KOPT-K1 (cell line): ENCODE measurements around the gene DIP2C.

ENCODE experiments used
- H3K27ac ChIP-seq: fragments of 200-600 bp; sonication (generic); 2 replicates; pipeline ENCODE4 v1.5.1; 2016; ENCODE audit warnings: antibody characterized with exemption, mild to moderate bottlenecking, low read depth, low read length; ENCODE audit not compliant: poor library complexity, severe bottlenecking
- H3K36me3 ChIP-seq: fragments of 200-600 bp; sonication (generic); 2 replicates; pipeline ENCODE4 v1.5.1; 2017; ENCODE audit warnings: antibody characterized with exemption, mild to moderate bottlenecking, low read length, moderate library complexity; ENCODE audit not compliant: insufficient read depth
- H3K9me3 ChIP-seq: fragments of 200-600 bp; sonication (generic); 2 replicates; pipeline ENCODE4 v1.5.1; 2017; ENCODE audit warnings: antibody characterized with exemption, low read length, mild to moderate bottlenecking; ENCODE audit not compliant: insufficient read depth, poor library complexity, severe bottlenecking

Gene DIP2C

DNA sequence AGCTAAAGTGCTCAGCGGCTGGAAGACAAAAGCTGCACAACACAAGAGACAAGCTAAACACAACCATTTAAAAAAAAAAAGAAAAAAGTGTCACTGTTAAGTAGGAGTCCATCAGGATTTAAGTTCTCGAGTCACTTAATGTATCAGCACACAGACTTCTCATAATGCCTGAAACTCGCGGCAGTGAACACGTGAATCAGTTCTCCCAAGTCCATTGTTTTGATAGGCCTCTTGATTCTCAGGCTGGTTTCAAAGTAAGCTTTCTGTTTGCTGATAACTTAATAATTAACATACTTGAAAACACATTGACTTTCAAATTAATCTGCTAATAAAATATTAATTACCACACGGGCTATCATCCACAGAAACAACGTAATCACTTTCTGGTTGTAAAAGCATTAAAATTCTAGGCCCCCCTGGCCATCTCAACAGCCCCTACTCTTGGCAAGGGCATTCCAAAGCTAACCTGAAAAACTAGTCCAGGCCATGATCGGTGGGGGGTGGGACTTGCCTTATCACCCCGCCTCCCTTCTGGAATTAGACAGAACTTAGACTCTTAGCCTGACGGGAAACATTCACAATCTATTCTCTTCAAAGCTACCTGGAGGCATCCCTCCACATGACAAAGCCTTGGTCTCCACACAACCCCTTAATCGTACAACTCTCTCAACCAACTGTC lies 129.0 kb downstream of the DIP2C start:
- Histone ChIP-seq H3K9me3 (peaks cover 12% of the 10 kb centered on the region), H3K36me3 (no peaks in the 10 kb centered on the region), H3K27ac (no peak overlapping the region)

DNA sequence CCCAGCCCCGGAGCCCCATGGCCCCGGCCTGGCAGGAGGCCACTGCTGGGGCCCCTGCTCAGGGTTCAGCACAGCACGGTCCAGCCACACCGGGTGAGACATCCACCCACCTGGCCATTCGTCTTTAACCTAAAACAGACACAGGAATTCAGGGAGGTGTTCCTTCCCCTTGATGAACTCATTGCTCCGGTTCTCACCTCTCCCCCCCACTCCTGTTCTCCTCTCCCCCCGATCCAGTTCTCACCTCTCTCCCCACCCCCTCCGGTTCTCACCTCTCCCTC lies 129.8 kb downstream of the DIP2C start:
- Histone ChIP-seq H3K27ac (no peak overlapping the region), H3K36me3 (no peaks in the 10 kb centered on the region), H3K9me3 (peaks cover 12% of the 10 kb centered on the region)

DNA sequence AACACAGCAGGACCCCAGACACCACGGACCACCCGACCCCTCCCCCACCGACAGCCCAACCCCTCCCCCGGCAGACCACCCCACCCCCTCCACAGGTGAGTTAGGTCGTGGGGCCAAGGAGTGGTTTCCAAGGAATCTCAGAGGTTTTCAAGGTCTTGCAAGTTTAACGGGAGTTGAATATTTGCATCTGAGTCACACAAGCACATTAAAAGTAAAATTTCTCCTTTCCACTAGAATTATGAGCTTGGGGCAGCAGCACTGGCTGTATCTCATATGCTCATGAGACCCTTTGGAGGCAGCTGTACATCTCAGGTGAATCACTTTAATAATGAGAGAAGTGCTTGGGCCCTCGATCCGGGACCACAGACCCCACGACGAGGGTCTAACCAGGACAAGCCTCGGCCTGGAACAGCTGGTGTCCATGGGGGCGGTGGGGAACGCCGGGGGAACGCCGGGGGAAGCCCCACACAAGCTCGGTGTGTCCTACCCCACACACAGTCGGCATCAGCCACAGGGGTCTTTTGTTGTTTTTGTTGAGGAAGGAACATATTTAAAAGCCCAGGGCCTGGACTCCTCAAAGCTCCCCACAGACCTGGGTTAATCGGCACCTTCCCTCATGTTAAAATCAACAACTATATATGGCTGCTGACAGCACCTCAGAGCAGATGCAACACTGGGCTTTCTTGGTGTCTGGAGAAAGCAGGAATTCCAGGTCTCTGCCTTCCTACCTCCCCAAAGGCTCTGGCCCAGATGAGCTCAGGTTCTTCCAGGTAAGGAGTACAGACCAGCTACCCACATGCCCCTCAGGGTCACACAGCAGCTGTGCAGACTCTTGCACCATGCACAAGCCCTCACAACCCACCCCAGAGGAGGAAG lies 130.3 kb downstream of the DIP2C start:
- no peaks in the 10 kb centered on the region for H3K36me3 ChIP-seq
- peaks cover 7% of the 10 kb centered on the region for H3K9me3 ChIP-seq
- no peak overlapping the region for H3K27ac ChIP-seq

DNA sequence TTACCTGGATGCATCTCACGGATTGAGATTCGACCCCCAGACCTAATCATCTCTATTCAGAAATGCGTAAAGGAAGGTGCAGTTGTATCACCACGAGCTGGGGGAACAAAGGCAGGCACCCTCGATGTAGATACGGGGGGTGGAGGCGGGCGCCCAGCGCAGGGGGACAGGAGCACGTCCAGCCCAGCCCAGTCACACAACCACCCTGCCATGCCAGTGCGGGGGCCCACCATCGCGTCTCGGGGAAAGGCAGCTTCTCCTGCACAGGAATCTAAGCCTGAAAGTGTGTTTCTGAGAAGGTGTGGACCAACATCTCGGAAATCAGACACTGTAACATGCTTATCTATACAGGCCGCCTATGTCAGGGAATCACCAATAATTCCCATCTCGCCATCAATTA lies 131.1 kb downstream of the DIP2C start:
- Histone ChIP-seq H3K27ac (no peak overlapping the region), H3K36me3 (no peaks in the 10 kb centered on the region)

DNA sequence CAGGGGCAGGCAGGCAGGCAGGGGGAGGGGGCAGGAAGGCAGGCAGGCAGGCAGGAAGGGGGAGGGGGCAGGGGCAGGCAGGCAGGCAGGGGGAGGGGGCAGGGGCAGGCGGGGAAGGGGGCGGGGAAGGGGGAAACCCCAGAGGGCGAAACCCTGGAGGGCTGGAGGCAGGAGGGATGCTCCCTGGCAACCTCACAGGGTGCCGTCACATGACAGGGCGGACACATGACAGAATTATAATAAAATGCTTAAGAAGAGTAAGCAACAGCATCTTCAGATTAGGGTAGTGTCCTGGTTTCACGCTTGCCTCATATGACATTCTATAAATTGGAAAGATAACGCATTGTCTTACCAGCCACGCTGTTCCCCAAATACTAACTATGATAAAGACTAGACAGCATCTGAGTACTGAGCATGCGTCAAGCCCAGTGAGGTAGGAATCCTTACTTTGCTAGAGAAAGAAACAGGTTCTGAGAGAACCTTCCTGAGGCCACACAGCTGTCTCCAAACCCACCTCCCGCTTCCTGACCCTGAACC lies 131.6 kb downstream of the DIP2C start:
- H3K27ac ChIP-seq, result no peak overlapping the region
- no peaks in the 10 kb centered on the region for H3K9me3 ChIP-seq
- H3K36me3 ChIP-seq, result no peaks in the 10 kb centered on the region

More for the DNA sequence above, 131.1 kb downstream of the DIP2C start:
- no peaks in the 10 kb centered on the region for H3K9me3 ChIP-seq

DNA sequence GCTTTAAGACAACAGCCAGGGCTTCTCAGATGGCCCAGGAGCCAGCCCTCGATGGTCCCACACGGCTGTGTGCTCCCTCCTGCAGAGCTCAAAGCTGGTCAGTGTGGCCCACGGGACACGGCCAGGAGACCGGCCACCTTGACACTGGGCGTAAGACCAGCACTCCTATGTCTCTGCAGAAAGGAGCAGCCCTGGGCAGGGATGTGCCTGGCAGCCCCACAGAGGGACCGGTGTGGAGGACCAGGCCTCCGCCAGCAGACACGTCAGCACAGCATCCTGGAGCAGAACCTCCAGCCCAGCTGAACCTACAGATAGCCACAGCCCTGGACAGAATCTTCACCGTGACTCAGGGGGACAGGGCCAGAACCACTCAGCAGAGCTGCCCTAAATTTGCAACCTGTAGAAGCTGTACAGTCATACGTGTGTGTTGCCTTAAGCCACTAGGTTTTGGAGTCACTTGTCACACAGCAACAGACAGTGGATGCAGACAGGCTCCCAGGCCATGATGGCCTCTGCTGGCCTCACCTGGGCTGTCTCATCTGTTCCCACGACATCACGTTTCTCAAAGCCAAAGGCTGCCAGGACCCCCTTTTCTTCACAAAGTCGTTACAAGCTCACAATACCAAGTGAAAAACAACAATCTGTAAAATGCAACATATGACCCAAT lies 132.4 kb downstream of the DIP2C start:
- H3K9me3 ChIP-seq, result no peaks in the 10 kb centered on the region
- peak overlapping the region; percentile 22 for H3K27ac ChIP-seq
- no peaks in the 10 kb centered on the region for H3K36me3 ChIP-seq

DNA sequence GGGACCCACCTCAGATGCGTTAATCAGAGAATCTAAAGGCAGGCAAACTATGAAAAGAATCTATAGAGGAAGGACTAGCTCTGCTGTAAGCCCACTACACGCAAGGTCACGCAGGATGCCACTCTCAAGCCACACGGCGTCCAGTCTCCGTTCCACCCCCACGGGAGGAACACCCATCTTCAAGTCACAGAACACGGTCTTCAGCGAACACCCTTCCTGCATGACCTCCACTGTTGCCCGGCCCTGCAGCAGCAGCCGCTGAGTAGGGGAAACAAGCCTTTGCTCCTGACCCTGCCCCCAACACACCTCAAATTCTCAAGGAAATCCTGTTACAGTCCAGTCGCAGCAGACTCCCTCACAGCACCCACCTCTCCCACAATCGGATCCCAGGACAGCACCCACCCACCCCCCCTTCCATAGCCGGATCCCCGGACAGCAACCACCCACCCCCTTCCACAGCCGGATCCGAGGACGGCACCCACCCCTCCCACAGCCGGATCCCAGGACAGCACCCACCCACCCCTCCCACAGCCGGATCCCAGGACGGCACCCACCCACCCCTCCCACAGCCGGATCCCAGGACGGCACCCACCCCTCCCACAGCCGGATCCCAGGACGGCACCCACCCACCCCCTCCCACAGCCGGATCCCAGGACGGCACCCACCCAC lies 133.7 kb downstream of the DIP2C start:
- Histone ChIP-seq H3K9me3 (no peaks in the 10 kb centered on the region), H3K27ac (no peak overlapping the region), H3K36me3 (no peaks in the 10 kb centered on the region)

DNA sequence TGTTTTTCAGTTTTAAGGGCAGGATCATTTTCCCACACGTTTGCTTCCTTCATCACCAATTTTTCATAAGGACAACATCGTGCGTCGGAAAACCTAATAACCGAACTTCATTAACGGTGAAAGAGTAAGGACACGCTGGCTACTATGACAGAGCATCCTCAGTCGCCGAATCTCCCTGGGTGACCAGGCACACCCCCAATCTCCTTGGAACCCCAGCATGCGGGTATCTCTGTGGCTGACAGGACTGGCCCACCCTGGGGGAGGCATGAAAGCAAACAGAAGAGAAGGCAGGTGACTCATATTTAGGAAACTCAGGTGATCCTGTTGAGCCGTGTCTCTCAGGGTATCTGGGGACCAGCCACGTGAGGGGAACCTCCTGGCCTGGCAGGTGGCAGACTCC lies 134.2 kb downstream of the DIP2C start:
- Histone ChIP-seq H3K36me3 (no peaks in the 10 kb centered on the region), H3K27ac (no peak overlapping the region), H3K9me3 (no peaks in the 10 kb centered on the region)

DNA sequence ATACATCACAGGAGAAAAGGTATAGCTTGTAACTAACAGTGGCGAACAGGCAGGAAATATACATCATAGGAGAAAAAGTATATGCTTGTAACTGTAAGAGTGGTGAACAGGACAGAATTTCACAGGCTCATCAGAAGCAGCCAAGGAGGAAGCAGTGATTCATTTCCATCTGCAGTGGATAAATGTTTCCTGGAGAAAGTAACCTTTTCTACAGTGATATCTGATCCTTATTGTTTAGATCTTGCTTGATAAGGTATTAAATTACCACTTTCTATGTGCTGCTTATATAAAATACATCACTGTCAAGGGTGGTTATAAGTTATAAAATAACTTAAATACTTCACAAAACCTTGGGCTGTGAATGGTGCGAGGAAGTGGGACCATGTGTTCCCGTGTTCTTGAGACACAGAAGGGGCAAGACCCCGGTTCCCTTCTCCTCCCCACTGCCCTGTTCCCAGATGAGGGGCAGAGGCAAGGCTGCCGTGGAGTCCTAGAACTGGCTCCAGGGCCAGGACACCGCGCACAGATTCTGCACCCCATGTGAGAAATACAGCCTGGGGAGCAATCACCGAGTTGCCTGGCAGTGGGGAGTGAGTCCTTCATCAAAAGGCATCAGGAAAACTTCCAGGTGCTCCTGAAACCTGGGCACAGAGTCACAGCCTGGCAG lies 135.2 kb downstream of the DIP2C start:
- H3K27ac ChIP-seq, result no peak overlapping the region
- H3K9me3 ChIP-seq, result no peaks in the 10 kb centered on the region
- H3K36me3 ChIP-seq, result no peaks in the 10 kb centered on the region

DNA sequence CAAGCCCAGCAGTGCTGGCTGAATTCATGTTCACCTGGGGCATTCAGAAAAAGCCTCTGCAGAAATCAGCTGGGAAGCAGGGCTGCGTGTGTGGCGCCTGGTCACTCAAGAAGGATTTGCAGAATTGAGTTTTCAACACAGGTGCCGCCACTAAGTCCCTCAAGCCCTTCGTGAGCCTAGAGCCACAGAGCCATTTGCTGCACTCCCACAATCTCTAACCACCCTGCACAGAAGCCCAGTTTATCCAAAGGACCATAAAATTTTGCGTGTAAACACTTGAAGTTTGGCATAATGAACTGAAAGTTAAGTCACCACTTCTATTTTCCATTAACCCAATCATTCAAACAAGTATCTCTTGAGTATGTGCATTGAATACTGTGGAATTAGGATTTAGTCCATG lies 136.2 kb downstream of the DIP2C start:
- no peak overlapping the region for H3K27ac ChIP-seq
- no peaks in the 10 kb centered on the region for H3K9me3 ChIP-seq
- H3K36me3 ChIP-seq, result no peaks in the 10 kb centered on the region

DNA sequence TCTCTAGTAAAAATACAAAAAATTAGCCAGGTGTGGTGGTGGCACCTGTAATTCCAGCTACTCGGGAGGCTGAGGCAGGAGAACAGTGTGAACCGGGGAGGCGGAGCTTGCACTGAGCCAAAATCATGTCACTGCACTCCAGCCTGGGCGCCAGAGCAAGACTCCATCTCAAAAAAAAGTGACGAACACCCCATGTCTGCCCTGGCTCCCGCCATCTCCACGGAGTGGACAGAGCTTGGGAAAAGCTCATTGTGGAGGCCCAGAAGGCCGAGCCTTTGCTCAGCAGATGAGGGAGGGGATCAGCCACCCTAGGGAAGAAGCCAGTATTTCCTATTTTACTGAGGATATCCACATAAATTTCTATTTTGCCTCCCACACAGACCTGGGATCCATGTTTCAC lies 136.8 kb downstream of the DIP2C start:
- H3K9me3 ChIP-seq, result no peaks in the 10 kb centered on the region
- H3K36me3 ChIP-seq, result no peaks in the 10 kb centered on the region
- no peak overlapping the region for H3K27ac ChIP-seq

DNA sequence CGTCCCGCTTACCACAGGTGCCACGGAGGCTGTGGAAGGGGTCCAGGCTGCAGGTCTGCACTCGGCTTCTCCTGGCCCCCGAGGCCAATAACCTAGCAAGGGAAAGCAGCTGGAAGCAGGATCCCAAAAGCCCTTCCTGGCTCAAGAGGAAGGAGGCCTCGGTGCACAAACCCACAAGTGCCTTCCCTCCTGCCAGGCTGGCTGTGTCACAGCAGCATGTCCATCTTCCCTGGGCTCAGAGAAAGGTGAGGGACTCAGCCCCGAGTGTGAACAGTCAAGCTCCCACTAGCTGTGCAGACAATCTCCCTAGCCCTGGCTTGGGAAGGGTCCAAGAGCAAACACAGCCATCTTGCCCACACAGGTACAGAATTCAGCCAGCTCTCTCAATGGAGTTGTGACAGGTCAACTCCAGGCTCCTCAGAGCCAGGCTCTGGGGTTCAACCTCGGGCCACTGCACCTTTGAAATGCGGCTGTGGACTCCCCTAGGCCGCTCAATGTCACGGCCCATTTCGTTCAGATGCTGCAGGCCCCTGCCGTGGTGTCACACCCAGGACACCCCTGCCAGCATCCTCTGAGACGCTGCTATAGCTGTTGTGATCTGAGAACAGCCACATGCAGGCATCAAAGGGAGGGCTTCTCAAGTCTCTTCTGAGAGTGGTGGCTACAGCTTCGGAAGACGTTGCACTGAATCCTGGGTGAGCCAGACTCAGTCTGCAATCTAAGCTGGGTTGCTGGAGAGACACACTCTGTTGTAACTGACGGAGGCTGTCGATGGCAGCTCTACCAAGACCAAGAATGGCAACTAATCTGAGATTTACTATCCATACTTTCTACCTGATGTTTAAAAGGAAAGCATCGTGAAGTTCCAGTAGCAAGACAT lies 137.9 kb downstream of the DIP2C start:
- Histone ChIP-seq H3K27ac (no peak overlapping the region), H3K36me3 (no peaks in the 10 kb centered on the region), H3K9me3 (no peaks in the 10 kb centered on the region)

DNA sequence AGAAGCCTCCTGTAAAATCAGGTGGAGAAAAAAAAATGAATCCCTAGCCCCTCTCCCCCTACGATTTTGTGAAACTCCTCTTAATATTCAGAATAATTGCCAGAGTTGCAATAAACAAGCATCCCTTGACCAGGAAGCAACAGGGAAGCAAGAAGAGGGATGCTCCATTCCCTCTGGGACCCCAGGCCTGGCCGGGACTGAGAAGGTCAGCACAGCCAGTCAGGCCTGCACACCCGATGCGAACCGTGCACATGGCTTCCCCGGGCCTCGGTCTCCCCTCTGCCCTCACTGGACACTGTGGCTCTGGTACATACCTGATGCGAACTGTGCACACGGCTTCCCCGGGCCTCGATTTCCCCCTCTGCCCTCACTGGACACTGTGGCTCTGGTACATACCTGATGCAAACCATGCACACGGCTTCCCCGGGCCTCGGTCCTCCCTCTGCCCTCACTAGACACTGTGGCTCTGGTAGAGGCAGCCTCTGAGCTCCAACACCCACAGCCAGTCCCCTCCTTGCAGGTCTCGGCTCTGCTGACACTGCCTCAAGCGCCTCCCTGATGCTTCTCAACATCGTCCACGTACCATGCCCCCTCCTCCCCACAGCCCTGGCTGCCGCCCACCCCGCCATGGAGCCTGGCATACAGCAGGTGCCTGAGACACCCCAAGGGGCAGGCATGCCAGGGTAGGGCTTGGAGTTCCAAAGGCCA lies 138.6 kb downstream of the DIP2C start:
- H3K27ac ChIP-seq, result no peak overlapping the region
- H3K9me3 ChIP-seq, result no peaks in the 10 kb centered on the region
- no peaks in the 10 kb centered on the region for H3K36me3 ChIP-seq
